ENCODE results near the gene MEDAG. TPM values are rescaled to one million over a fixed set of nuclear protein-coding genes. Genes with fewer than 3 reads are reported as not detected.
A peak's percentile ranks its signal among the peaks of the same experiment; 100 is the strongest.

Gene MEDAG
- total and polyA plus RNA-seq, 10 donors: 0.16 to 2.7 (median 0.46) TPM; not detected in 3

DNA sequence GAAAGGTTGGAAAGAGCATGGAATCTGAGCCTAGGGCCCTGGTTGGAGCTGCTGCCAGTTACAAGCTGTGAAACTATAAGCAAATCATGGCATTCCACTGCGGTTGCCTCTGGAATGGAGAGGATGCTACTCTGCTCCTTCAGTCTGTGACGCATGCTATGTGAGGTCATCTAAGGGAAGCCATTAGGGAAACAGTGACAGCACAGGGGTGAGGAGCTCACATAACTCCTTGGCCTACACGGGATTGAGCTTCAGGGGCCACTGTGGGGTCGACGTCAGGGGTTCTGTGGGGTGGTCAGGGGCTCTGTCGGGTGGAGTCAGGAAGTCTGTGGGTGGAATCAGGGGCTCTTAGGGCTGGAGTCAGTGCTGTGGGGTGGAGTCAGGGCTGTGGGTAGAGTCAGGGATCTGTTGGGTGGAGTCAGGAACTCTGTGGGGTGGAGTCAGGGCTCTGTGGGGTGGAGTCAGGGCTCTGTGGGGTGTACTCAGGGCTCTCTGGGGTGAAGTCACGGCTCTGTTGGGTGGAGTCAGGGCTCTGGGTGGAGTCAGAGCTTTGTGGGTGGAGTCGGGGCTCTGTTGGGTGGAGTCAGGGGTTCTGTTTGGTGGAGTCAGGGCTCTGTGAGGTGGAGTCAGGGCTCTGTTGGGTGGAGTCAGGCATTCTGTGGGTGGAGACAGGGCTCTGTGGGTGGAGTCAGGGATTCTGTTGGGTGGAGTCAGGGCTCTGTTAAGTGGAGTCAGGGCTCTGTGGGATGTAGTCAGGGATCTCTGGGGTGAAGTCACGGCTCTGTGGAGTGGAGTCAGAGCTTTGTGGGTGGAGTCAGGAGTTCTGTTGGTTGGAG is 35.8 kb upstream of the MEDAG start:
- intact Hi-C loops (cut with DNase I; ENCODE audit: low total_unique reads): no loop called here
- no peak for DNase-seq
- no peak overlapping the region for H3K4me3 ChIP-seq
- H3K4me1 ChIP-seq: peaks cover 1 to 15% (median 6%) of the 10 kb centered on the region in 6 donors
- H3K36me3 ChIP-seq: no peaks in the 10 kb centered on the region
- H3K9me3 ChIP-seq: no peaks in the 10 kb centered on the region
- TF ChIP-seq POLR2A (IDR thresholded peaks at IDR 0.05): no peak
- TF ChIP-seq, protein P1, sequence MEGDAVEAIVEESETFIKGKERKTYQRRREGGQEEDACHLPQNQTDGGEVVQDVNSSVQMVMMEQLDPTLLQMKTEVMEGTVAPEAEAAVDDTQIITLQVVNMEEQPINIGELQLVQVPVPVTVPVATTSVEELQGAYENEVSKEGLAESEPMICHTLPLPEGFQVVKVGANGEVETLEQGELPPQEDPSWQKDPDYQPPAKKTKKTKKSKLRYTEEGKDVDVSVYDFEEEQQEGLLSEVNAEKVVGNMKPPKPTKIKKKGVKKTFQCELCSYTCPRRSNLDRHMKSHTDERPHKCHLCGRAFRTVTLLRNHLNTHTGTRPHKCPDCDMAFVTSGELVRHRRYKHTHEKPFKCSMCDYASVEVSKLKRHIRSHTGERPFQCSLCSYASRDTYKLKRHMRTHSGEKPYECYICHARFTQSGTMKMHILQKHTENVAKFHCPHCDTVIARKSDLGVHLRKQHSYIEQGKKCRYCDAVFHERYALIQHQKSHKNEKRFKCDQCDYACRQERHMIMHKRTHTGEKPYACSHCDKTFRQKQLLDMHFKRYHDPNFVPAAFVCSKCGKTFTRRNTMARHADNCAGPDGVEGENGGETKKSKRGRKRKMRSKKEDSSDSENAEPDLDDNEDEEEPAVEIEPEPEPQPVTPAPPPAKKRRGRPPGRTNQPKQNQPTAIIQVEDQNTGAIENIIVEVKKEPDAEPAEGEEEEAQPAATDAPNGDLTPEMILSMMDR (IDR thresholded peaks at IDR 0.05 in 8 of 11, conservative IDR thresholded peaks at IDR 0.05 in 3 of 11): no peak
- no peak for TF ChIP-seq POLR2AphosphoS5 (IDR thresholded peaks at IDR 0.05)
- no peaks in the 10 kb centered on the region for H3K27me3 ChIP-seq (replicated peaks in 1 of 7)
- WGBS, 5 donors: 63 to 72% (median 64%) methylated on average over 9 of the region's 9 CpGs
- peak overlapping the region in 3 of 8 donors; percentile 15 to 58 (median 23) for H3K27ac ChIP-seq

DNA sequence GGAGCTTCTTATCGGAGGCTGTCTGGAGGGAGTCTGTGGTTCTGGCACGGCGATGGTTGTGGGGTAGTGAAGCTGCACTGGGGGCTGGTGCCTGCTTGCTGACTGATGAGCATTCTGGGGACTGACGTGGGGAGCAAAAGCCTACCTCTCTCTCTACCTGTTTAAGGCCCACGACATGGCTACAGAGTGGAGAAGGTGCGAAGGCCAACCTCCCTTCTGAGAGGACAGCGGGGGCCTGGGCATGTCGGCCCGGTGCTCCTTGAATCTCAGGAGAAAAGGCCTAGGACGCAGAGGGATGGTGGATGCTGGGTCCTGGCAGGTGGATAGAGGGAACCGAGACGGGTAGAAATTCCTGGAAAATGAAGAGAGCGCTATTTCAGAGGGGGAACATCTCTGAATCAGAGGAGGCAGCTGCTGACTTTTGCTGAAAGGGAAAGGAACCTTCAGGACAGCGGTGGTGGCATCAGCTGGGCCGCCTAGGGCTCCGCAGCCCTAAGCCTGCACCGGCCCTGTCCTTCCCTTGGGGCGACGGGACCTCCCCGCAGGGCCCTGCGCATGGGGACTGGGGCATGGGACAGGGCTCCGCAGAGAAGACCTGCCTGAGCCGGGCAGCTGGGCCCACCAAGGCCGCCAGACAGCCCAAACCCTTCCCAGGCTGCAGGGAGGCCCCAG is 35.0 kb upstream of the MEDAG start:
- no peak overlapping the region for H3K27ac ChIP-seq
- no peaks in the 10 kb centered on the region for H3K9me3 ChIP-seq
- DNase-seq: no peak
- TF ChIP-seq POLR2AphosphoS5 (IDR thresholded peaks at IDR 0.05): no peak
- no peak for TF ChIP-seq POLR2A (IDR thresholded peaks at IDR 0.05)
- TF ChIP-seq, protein P1 (IDR thresholded peaks at IDR 0.05 in 8 of 11, conservative IDR thresholded peaks at IDR 0.05 in 3 of 11): no peak
- no peaks in the 10 kb centered on the region for H3K27me3 ChIP-seq (replicated peaks in 1 of 7)
- WGBS, 5 donors: 91 to 98% (median 95%) methylated on average over 20 to 24 of the region's 24 CpGs
- no peak overlapping the region for H3K4me3 ChIP-seq
- intact Hi-C loops (cut with DNase I; ENCODE audit: low total_unique reads): no loop called here
- peaks cover 0 to 11% (median 0%) of the 10 kb centered on the region in 6 donors for H3K4me1 ChIP-seq
- no peaks in the 10 kb centered on the region for H3K36me3 ChIP-seq

DNA sequence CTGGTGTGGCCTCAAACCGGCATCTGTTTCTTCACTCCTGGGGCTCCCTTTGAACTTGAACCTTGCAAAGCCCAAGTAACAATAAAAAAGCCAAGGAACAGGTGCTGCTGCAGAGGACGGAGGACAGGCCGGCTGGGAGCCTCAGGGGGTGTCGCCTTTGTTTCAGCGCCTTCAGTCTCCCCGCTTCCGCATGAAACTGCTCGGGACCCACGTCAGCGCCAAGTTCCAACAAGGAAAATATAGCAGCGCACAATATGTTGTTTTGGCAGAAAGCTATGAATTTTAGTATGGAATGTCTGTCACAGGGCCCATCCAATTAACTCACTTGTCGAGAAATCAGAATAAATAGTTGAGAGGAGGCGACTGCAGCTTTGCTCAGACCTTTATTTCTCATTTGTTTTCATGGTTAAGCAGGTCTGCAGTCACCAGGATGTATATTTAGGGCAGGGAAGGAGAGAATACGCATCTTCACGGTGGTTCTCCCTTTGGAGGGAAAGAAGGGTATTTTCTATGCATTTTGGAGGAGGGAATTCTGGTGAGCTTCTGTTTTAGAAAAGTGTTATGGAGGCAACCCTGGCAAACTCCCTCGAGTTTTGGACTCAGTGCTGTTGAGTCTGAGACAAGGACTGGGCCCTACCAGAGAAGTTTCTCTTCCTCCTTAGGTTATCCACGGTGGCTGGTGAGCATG is 34.3 kb upstream of the MEDAG start:
- Histone ChIP-seq H3K4me1 (peaks cover 0 to 11% (median 0%) of the 10 kb centered on the region in 6 donors), H3K27me3 (replicated peaks in 1 of 7) (no peaks in the 10 kb centered on the region), H3K36me3 (no peaks in the 10 kb centered on the region), H3K9me3 (no peaks in the 10 kb centered on the region), H3K4me3 (no peak overlapping the region), H3K27ac (no peak overlapping the region)
- DNase-seq: no peak
- 85 to 91% (median 90%) methylated on average over 17 of the region's 17 CpGs for WGBS, 5 donors
- intact Hi-C loops (cut with DNase I; ENCODE audit: low total_unique reads): no loop called here
- TF ChIP-seq POLR2AphosphoS5 (IDR thresholded peaks at IDR 0.05): no peak

DNA sequence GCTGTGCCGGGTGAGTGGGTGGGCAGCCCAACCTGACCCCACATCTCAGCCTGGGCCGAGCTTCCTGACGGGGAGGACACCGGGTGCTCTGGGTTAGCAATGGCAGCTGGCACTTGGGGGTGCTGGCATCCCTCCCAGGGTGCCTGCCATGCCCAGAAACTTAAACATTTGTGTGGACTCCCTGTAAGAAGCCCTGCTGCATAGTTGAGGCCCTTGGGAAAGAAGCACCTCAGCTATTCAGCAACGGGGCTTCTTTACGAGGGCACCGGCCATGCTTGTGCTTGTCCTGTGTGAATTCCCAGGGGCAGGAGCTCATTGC is 33.8 kb upstream of the MEDAG start:
- Histone ChIP-seq H3K27me3 (replicated peaks in 1 of 7) (no peaks in the 10 kb centered on the region), H3K4me3 (no peak overlapping the region), H3K27ac (no peak overlapping the region), H3K4me1 (peaks cover 0 to 11% (median 0%) of the 10 kb centered on the region in 6 donors), H3K9me3 (no peaks in the 10 kb centered on the region), H3K36me3 (no peaks in the 10 kb centered on the region)
- 78 to 88% (median 83%) methylated on average over 7 of the region's 7 CpGs for WGBS, 5 donors
- no peak for DNase-seq
- TF ChIP-seq POLR2A (IDR thresholded peaks at IDR 0.05) (no peak), POLR2AphosphoS5 (IDR thresholded peaks at IDR 0.05) (no peak)
- TF ChIP-seq, protein P1 (IDR thresholded peaks at IDR 0.05 in 8 of 11, conservative IDR thresholded peaks at IDR 0.05 in 3 of 11): no peak
- intact Hi-C loops (cut with DNase I; ENCODE audit: low total_unique reads): no loop called here
